GM13976 (cell line): Measurements from ENCODE around the gene FOXC1.

Source experiments
- DNase-seq: peaks from one replicate; pipeline ENCODE4 v3.0.0; 2012; ENCODE audit warnings: low spot score
- CTCF ChIP-seq: IDR thresholded peaks from 2 replicates; pipeline ENCODE4 v1.5.1; 2012; ENCODE audit warnings: borderline replicate concordance, mild to moderate bottlenecking; ENCODE audit not compliant: insufficient read depth; ENCODE audit errors: extremely low read depth, missing control alignments, control extremely low read depth
- in situ Hi-C: fragments of 300-500 bp; cut with MboI; formaldehyde crosslinking; loops from one replicate; pipeline ENCODE4 v1.12.0; 2022; ENCODE audit warnings: low sequenced_read_pairs, mixed read lengths, inconsistent platforms; ENCODE audit not compliant: unreplicated experiment

The FOXC1 gene

GRCh38 chr6:1624851-1625781, 15.4 kb downstream of the FOXC1 start:
- no peak for TF ChIP-seq CTCF
- no peak for DNase-seq
- in situ Hi-C loops: loop anchor here (25.0 kb wide), 1 partner anchor 562 kb away; no protein-coding TSS in a partner anchor

- TF ChIP-seq CTCF: no peak
- DNase-seq: no peak
- in situ Hi-C loops: no loop called here
Measured at GRCh38 chr6:1625794-1626435, 16.2 kb downstream of the FOXC1 start.

- TF ChIP-seq CTCF: no peak
- in situ Hi-C loops: no loop called here
- no peak for DNase-seq
Measured at GRCh38 chr6:1626481-1626880, 16.8 kb downstream of the FOXC1 start.

GRCh38 chr6:1627827-1628560, 18.3 kb downstream of the FOXC1 start:
- TF ChIP-seq CTCF: no peak
- in situ Hi-C loops: no loop called here
- no peak for DNase-seq

GRCh38 chr6:1629316-1629715, 19.6 kb downstream of the FOXC1 start:
- TF ChIP-seq CTCF: no peak
- in situ Hi-C loops: no loop called here
- no peak for DNase-seq

- in situ Hi-C loops: no loop called here
- TF ChIP-seq CTCF: no peak
- no peak for DNase-seq
Measured at GRCh38 chr6:1630212-1630770, 20.6 kb downstream of the FOXC1 start.
